Heart left ventricle (tissue), 13 donors: ENCODE measurements around the gene CCDC169.

ENCODE experiments used
- POLR2A ChIP-seq, 2 donors: fragments of 450-650 bp; IDR thresholded peaks; one replicate each; pipeline ENCODE4 v1.6.1; 2017; ENCODE audit warnings: antibody characterized with exemption in 2 of 2, mild to moderate bottlenecking in 2 of 2, moderate library complexity in 2 of 2
- TF ChIP-seq, protein P1 (sequence below), 12 donors: fragments of 200-600 bp; sonication (generic) in 4 of 12; IDR thresholded peaks; one replicate each; pipeline versions ENCODE4 v1.5.0 to v1.8.0; 2018 to 2022; ENCODE audit warnings: antibody characterized with exemption in 12 of 12, mild to moderate bottlenecking in 5 of 12
- donor health status: ischemic (EF 13 %, LVEDD 7.1; RV severe dilation, severe dysfunction).
- donor health status: DM: no; HTN: yes; CAD: no.
- donor health status: DM: no; HTN: no; CAD: no.
- donor health status: ischemic (EF 25% LVEDD 6.9; RV normal size, moderate dysfunction).
- donor health status: ischemic (EF 25% LVEDD 5.7; RV mildly dilated, moderate dysfunction).
- donor health status: ischemic (EF 35%, LVEDD 5.7; RV mildly dilated, moderate dysfunction).
- donor health status: nonischemic (EF 11% LVEDD 7.7; RV severe dilation, severe dysfunction).
- donor health status: DM: yes; HTN: yes; CAD: no.
- donor health status: PGD.
- donor health status: ischemic (EF 29% LVEDD 5.4; RV normal size, mild dysfunction).
- donor health status: nonischemic (EF 23%, LVEDD 6.1; RV moderate dilation, normal function).

DNA sequence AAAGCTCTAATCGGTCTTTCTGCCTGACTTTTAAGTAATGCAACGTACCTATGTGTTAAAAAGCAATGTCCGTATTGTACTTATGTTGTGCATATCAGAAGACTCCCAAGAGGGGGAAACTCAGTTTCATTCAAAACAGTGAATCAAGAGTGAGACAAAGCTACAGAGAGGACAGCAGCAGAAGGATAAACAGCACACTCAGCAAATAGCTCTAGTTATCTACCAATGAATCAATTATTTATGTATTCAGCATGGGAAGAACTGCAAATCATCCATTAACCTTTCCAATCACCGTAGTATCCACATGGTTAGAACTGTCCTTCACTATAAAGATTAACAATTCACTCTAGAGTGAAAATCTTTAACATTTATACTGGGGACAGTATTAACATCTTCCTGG is 46.6 kb downstream of the CCDC169 start:
- TF ChIP-seq, protein P1, sequence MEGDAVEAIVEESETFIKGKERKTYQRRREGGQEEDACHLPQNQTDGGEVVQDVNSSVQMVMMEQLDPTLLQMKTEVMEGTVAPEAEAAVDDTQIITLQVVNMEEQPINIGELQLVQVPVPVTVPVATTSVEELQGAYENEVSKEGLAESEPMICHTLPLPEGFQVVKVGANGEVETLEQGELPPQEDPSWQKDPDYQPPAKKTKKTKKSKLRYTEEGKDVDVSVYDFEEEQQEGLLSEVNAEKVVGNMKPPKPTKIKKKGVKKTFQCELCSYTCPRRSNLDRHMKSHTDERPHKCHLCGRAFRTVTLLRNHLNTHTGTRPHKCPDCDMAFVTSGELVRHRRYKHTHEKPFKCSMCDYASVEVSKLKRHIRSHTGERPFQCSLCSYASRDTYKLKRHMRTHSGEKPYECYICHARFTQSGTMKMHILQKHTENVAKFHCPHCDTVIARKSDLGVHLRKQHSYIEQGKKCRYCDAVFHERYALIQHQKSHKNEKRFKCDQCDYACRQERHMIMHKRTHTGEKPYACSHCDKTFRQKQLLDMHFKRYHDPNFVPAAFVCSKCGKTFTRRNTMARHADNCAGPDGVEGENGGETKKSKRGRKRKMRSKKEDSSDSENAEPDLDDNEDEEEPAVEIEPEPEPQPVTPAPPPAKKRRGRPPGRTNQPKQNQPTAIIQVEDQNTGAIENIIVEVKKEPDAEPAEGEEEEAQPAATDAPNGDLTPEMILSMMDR (IDR thresholded peaks at IDR 0.05) = no peak
- TF ChIP-seq POLR2A (IDR thresholded peaks at IDR 0.05) = no peak
